SK-N-SH treated with all-trans-retinoic acid at 6 μM for 48 hours (cell line): ENCODE results near the gene LAX1.

Source experiments
- ARNTL ChIP-seq: fragments of 450-650 bp; formaldehyde crosslinking; IDR thresholded peaks from 2 replicates; pipeline ENCODE4 v1.5.0; 2020; ENCODE audit warnings: low read depth, mild to moderate bottlenecking, moderate library complexity, borderline replicate concordance
- PATZ1 ChIP-seq: fragments of 250-450 bp; sonication (Bioruptor Pico); IDR thresholded peaks from 2 replicates; pipeline ENCODE4 v1.8.0; 2020; ENCODE audit warnings: mild to moderate bottlenecking, moderate library complexity, borderline replicate concordance
- POU6F1 ChIP-seq: fragments of 250-450 bp; sonication (Bioruptor Pico); IDR thresholded peaks from 2 replicates; pipeline ENCODE4 v1.8.0; 2021; ENCODE audit warnings: low read depth, mild to moderate bottlenecking, moderate library complexity, borderline replicate concordance
- SNAI2 ChIP-seq: fragments of 250-450 bp; sonication (Bioruptor Pico); IDR thresholded peaks from 2 replicates; pipeline ENCODE4 v1.5.0; 2020; ENCODE audit warnings: mild to moderate bottlenecking, moderate library complexity
- TCF4 ChIP-seq: fragments of 250-450 bp; sonication (Bioruptor Pico); IDR thresholded peaks from 2 replicates; pipeline ENCODE4 v1.8.0; 2021; ENCODE audit warnings: mild to moderate bottlenecking, moderate library complexity, borderline replicate concordance
- TOX ChIP-seq: fragments of 250-450 bp; sonication (Bioruptor Pico); IDR thresholded peaks from 2 replicates; pipeline ENCODE4 v1.8.0; 2021; ENCODE audit warnings: mild to moderate bottlenecking, moderate library complexity, borderline replicate concordance
- ZC3H10 ChIP-seq: fragments of 250-450 bp; sonication (Bioruptor Pico); IDR thresholded peaks from 2 replicates; pipeline ENCODE4 v1.5.1; 2021; ENCODE audit warnings: mild to moderate bottlenecking, moderate library complexity
- ZFP3 ChIP-seq: fragments of 250-450 bp; sonication (Bioruptor Pico); IDR thresholded peaks from 2 replicates; pipeline ENCODE4 v1.5.0; 2020; ENCODE audit warnings: mild to moderate bottlenecking, moderate library complexity
- ZFP30 ChIP-seq: fragments of 450-650 bp; formaldehyde crosslinking; IDR thresholded peaks from 2 replicates; pipeline ENCODE4 v1.5.0; 2022; ENCODE audit warnings: mild to moderate bottlenecking, moderate library complexity
- ZNF8 ChIP-seq: fragments of 450-650 bp; formaldehyde crosslinking; IDR thresholded peaks from 2 replicates; pipeline ENCODE4 v1.5.0; 2020; ENCODE audit warnings: mild to moderate bottlenecking, moderate library complexity
- TF ChIP-seq, protein P1 (sequence below): fragments of 250-450 bp; sonication (Bioruptor Pico); IDR thresholded peaks from 2 replicates; pipeline ENCODE4 v1.5.0; 2020; ENCODE audit warnings: mild to moderate bottlenecking, moderate library complexity

DNA sequence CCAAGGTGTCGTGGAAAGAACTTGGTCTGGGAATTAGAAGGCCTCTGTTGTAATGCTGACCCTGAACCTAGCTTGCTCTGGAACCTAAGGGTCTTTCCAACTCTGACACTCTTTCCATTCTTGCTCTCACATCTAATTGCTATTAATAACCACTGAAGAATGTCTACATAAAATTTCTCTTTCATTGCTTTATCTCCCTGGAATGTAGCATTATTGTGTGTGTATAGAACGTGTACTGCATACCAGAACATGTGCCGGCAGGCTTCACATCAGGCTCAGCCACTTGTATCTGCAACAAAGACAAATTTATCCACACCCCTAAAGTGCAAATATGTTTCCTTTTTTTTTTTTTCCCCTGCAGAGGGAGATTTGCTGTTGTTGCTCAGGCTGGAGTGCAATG lies 13.9 kb upstream of the LAX1 start:
- no peak for TF ChIP-seq TCF4
- no peak for TF ChIP-seq POU6F1
- TF ChIP-seq ZFP3 = no peak
- TF ChIP-seq PATZ1 (CRISPR knock-in tag) = no peak
- TF ChIP-seq ARNTL (CRISPR knock-in tag) = no peak
- TF ChIP-seq, protein P1, sequence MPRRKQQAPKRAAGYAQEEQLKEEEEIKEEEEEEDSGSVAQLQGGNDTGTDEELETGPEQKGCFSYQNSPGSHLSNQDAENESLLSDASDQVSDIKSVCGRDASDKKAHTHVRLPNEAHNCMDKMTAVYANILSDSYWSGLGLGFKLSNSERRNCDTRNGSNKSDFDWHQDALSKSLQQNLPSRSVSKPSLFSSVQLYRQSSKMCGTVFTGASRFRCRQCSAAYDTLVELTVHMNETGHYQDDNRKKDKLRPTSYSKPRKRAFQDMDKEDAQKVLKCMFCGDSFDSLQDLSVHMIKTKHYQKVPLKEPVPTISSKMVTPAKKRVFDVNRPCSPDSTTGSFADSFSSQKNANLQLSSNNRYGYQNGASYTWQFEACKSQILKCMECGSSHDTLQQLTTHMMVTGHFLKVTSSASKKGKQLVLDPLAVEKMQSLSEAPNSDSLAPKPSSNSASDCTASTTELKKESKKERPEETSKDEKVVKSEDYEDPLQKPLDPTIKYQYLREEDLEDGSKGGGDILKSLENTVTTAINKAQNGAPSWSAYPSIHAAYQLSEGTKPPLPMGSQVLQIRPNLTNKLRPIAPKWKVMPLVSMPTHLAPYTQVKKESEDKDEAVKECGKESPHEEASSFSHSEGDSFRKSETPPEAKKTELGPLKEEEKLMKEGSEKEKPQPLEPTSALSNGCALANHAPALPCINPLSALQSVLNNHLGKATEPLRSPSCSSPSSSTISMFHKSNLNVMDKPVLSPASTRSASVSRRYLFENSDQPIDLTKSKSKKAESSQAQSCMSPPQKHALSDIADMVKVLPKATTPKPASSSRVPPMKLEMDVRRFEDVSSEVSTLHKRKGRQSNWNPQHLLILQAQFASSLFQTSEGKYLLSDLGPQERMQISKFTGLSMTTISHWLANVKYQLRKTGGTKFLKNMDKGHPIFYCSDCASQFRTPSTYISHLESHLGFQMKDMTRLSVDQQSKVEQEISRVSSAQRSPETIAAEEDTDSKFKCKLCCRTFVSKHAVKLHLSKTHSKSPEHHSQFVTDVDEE (CRISPR knock-in tag) = no peak
- no peak for TF ChIP-seq TOX (CRISPR knock-in tag)
- no peak for TF ChIP-seq ZNF8
- no peak for TF ChIP-seq SNAI2 (CRISPR knock-in tag)
- no peak for TF ChIP-seq ZFP30 (CRISPR knock-in tag)
- no peak for TF ChIP-seq ZC3H10 (CRISPR knock-in tag)
